ENCODE measurements around the gene C2orf74. TPM values are rescaled to one million over a fixed set of nuclear protein-coding genes. Genes with fewer than 3 reads are reported as not detected.
"Not testable (repeated sequence)": the region's sequence is repeated elsewhere in the genome, so short reads cannot be mapped to it uniquely, and the experiment has no call there.

Gene C2orf74
- total RNA-seq, 1 donor from 2014 or later: 3.2 TPM

- no peak for DNase-seq (ENCODE audit: low read depth in 2 of 2)
These were observed 11.1 kb downstream of the C2orf74 start for GRCh38 chr2:61173116-61173515.

DNA sequence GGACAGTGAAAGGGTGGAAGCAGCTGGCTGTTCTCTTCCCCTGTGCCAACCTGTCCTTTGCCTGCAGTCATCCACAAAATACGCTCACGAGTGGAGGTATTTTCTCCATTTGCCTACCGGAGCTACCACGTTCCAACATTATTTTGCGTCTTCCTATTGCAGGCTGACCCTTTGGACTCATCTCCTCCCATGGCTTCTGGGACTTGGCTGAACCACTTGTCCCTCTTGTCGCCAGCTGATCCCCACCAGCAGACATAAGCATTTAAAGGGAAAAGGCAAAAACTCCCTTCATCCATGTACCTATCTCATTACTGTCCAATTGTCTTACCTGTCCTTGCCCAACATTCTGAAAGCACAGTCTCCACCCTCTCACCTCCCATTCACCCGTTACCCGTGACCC is 13.0 kb downstream of the C2orf74 start:
- DNase-seq (ENCODE audit: low read depth in 2 of 2): no peak

DNA sequence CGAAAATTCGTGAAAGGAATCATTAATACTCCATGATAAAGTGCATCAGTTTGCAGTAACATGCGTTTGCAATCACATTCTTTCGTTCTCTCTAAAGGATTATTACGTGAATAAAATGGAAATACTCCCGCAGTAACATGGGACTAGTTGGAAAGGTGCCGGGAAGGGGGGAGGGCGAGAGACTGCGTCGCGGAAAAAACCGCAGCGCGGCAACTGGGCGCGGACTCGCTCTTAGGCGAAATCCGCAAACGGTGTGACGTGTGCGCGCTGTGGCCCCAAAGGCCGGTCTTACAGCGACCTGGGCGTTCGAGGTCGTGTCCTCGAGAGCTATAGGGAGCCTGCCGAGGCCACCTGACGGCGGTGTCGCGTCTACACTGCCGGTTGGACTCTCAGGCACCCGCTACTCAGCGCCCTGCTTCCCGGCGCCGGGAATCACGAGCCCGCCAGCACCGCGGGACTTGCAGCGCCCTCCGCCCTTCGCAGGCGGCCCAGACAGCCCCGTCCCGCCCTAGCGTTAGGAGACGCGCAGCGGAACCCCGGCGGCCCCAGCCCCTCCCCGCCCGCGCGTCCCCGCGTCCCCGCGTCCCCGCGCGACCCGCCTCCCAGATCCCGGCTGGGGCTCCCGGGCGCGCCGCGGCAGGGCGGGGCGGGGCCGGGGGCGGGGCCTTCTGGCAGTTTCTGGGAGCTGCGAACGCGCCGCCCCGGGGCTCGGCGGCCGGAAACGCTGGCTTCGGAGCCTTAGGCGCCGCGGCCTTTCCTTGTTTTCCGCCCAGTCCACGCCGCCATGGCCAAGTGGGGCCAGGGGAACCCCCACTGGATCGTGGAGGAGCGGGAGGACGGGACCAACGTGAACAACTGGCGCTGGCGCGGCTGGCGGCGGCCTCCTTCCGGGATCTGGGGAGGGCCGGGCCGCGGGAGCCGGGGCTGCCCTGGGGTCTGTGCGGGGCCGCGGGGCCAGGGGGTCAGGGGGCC is 15.1 kb downstream of the C2orf74 start:
- DNase-seq (ENCODE audit: low read depth in 2 of 2): peak; percentile 76 to 94

GRCh38 chr2:61177727-61178549 is 15.9 kb downstream of the C2orf74 start:
- peak in 1 of 2 donors; percentile 22 for DNase-seq (ENCODE audit: low read depth in 2 of 2)

DNA sequence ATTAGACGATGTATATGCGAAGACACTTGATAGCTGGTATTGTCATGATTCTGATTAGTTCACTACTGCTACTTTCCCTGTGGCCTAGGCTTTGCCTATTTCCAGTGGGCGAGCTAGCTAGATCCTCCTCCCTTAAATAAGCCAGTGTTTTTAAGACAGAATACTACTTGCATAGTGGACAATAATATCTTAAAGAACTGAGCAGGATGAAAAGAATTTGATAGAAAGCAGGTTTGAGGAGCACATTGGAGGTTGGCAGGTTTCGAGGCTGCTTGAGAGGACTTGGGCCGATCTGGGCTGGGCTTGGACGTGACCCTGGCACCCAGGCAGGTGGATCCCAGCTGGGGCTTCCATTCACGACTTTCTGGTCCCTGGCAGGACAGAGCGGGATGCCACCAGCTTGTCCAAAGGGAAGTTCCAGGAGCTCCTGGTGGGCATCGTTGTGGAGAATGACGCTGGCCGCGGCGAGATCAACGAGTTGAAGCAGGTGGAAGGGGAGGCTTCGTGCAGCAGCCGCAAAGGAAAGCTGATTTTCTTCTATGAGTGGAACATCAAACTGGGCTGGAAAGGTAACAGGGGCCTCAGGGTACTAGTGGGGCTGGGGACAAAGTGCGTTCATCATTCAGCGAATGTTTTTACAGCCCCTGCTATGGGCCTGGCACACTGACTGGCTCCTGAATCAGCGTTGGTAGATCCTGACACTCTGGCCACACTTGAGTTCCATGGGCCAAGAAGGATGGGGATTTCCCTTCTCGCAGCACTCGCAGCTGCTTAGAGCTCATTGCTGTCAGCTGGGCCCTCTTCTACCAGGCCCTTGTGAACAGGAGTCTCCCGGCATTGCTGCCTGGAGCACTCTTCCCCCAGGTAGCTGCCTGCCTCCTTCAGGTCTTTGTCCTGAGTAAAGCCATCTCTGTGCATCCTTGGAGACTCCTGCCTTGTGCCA is 16.9 kb downstream of the C2orf74 start:
- no peak for DNase-seq (ENCODE audit: low read depth in 2 of 2)

- no peak for DNase-seq (ENCODE audit: low read depth in 2 of 2)
These were observed 18.0 kb downstream of the C2orf74 start for GRCh38 chr2:61179701-61180639.

GRCh38 chr2:61180686-61181085 is 18.7 kb downstream of the C2orf74 start:
- no peak for DNase-seq (ENCODE audit: low read depth in 2 of 2)

GRCh38 chr2:61181382-61182058 is 19.5 kb downstream of the C2orf74 start:
- no peak for DNase-seq (ENCODE audit: low read depth in 2 of 2)

- no peak for DNase-seq (ENCODE audit: low read depth in 2 of 2)
These were observed 20.0 kb downstream of the C2orf74 start for GRCh38 chr2:61182059-61182383.

DNA sequence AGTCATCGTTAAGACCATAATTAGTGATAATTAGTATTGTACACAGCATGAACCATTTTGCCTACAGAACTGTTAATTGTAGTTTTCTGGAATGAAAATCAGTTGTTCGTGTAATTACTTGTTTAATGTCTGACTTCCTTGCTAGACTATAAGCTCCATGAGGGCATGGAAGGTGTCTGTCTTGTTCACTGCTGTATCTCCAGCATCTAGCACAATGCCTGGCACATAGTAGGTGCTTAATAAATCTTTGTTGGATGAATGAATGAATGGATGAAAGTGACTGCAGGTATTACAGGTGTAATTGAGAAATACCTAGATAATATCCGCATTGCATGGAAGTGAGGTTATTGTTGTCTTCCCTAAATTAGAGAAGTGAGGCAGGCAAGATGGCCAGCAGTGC is 21.8 kb downstream of the C2orf74 start:
- no peak for DNase-seq (ENCODE audit: low read depth in 2 of 2)

GRCh38 chr2:61184263-61184662 is 22.3 kb downstream of the C2orf74 start:
- no peak for DNase-seq (ENCODE audit: low read depth in 2 of 2)

- DNase-seq (ENCODE audit: low read depth in 2 of 2): no peak
These were observed 23.3 kb downstream of the C2orf74 start for GRCh38 chr2:61185231-61185728.

- no peak for DNase-seq (ENCODE audit: low read depth in 2 of 2)
These were observed 25.1 kb downstream of the C2orf74 start for GRCh38 chr2:61187085-61187484.

GRCh38 chr2:61193670-61194561 is 31.9 kb downstream of the C2orf74 start:
- DNase-seq (ENCODE audit: low read depth in 2 of 2): no peak

GRCh38 chr2:61194646-61195045 is 32.7 kb downstream of the C2orf74 start:
- not testable (repeated sequence) for DNase-seq (ENCODE audit: low read depth in 2 of 2)

DNA sequence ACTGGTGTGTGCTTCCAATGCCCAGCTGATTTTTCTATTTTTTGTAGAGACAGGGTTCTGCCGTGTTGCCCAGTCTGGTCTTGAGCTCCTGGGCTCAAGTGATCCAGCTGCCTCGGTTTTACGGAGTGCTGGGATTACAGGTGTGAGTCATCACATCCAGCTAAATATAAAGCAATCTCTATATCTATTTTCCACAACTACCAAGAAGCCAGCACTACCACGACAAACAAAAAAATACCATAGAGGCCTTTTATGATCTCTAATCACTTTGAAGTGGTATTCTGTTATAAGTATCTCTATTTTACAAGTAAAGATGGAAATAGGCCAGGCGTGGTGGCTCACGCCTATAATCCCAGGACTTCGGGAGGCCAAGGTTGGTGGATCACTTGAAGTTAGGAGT is 34.7 kb downstream of the C2orf74 start:
- no peak for DNase-seq (ENCODE audit: low read depth in 2 of 2)

DNA sequence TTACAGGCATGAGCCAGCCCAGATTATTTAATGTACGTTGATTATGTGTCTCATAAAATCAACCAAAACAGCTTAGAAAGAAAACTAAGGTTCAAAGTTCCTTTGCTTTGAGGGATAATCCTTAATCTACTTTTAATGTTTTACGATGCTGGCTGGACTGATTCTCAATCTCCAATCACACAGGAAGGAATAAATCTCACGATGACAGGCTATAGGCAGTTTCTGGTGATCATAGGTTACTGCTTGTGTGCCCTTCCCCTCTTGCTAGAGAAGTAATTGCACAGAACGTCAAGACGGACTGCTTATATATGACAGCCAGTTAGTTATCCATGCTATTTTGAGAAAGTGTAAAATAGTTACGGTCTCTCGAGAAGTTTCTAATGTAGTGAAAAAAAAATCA is 43.1 kb downstream of the C2orf74 start:
- DNase-seq (ENCODE audit: low read depth in 2 of 2): no peak

DNA sequence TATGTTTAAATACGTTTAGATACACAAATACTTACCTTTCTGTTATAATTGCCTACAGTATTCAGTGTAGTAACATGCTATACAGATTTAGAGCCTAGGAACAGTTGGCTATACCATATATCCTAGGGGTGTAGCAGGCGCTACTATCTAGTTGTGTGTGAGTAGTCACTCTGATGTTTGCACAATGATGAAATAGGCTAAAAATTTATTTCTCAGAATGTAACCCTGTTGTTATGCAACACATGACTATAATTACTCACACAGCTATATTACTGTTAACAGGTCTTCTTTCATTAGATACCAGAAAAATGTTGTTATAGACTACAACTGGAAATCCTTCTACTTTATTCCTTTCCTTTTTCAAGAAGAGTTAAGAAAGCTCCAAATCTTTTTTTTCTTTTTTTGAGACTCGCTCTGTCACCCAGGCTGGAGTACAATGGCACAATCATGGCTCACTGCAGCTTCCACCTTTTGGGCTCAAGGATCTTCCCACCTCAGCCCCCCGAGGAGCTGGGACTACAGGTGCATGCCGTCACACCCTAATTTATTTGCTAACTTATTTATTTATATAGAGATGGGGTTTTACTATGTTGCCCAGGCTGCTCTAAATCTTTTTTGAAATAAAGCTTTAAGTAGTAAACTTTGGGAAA is 48.5 kb downstream of the C2orf74 start:
- DNase-seq (ENCODE audit: low read depth in 2 of 2): no peak
